GM21825 (cell line): ENCODE results near the gene KLKB1.
"Not testable (repeated sequence)": the region's sequence is repeated elsewhere in the genome, so short reads cannot be mapped to it uniquely, and the experiment has no call there.

Source experiments
- ATAC-seq: cut with Tn5 transposase; IDR thresholded peaks from one replicate; pipeline ENCODE4 v1.9.1; 2021; ENCODE audit warnings: mild to moderate bottlenecking, moderate library complexity; ENCODE audit not compliant: unreplicated experiment

Gene KLKB1

DNA sequence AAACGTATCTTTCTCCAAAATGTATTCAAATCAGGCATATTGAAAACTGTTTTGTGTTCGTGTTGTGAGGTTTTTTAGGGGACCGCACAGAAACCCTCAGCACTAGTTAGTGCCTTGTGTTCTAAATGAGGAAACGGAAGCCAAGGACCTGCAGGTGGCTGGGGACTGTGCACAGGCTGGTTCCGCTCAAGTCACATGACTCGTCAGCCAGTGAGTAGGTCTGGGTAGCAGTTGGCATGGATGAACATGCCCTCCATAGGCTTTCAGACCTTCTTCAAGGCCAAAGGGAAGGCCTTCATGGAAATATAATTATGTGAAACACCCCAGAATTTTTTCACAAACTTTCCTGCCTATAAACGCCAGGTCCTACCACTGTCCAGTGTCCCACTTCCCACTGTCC lies 37.4 kb downstream of the KLKB1 start:
- ATAC-seq = no peak

DNA sequence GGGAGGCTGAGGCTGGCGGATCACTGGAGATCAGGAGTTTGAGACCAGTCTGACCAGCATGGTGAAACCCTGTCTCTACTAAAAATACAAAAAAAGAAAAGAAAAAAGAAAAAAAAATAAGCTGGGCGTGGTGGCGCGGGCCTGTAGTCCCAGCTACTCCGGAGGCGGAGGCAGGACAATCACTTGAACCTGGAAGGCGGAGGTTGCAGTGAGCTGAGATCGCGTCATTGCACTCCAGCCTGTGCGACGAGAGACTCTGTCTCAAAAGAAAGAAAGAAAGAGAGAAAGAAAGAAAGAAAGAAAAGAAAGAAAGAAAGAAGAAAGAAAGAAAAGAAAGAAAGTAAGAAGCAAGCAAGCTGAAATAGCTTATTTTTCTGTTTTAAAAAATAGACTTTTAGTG lies 37.9 kb downstream of the KLKB1 start:
- ATAC-seq = not testable (repeated sequence)

DNA sequence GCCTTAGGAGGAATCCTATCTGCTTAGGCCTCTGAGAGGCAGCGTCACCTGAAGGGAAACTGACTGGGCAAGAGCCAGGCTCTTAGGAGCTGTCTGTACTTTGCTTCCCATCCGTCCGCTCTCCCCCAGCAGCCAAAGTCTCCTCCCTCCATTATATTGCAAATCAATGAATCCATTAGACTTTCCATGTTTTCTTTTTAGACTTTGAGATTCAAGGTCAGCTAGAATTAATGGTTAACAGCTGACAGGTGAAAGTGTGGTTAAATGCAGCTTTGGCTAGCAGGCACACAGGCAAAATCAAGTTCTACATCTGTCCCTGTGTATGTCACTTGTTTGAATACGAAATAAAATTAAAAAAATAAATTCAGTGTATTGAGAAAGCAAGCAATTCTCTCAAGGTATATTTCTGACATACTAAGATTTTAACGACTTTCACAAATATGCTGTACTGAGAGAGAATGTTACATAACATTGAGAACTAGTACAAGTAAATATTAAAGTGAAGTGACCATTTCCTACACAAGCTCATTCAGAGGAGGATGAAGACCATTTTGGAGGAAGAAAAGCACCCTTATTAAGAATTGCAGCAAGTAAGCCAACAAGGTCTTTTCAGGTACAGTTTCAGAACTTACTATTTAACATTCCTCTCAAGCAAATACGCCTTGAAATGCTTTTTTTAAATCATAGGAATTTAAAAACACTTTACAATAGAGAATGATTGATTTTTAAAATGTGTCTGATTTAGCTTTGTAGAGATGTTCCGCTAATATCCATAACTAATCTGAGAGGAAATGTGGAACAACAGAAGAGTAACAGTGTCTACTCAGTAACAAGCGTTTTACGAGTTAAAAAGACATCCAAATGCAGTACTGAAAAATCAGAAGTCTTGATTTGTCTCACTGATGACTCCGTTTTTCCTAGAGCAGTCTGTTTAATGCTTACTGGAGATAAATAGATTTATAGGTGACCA lies 38.7 kb downstream of the KLKB1 start, which contains the start of gene F11:
F11 (plus strand) TSS at position 507 of the 970 bp plus-strand sequence. CDS start 948 bp downstream, outside the sequence.
- ATAC-seq = no peak

GRCh38 chr4:186266729-186267456 lies 39.6 kb downstream of the KLKB1 start:
- ATAC-seq = no peak

GRCh38 chr4:186271081-186271678 lies 43.9 kb downstream of the KLKB1 start:
- no peak for ATAC-seq

GRCh38 chr4:186272699-186273391 lies 45.5 kb downstream of the KLKB1 start:
- ATAC-seq = no peak

DNA sequence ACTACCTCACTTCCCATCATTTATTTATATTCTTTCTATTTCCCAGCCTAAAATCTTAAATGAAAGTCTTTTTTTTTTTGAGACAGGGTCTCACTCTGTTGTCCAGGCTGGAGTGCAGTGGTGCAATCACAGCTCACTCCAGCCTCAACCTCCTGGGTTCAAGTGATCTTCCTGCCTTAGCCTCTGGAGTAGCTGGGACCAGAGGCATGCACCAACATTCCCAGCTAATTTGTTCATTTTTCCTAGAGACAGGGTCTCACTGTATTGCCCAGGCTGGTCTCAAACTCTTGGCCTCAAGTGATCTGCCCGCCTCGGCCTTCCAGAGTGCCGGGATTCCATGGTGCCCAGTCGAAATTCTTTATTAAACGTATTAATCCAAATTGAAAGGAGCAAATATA lies 46.1 kb downstream of the KLKB1 start:
- ATAC-seq = not testable (repeated sequence)

GRCh38 chr4:186283311-186283710 lies 56.0 kb downstream of the KLKB1 start:
- ATAC-seq = no peak

DNA sequence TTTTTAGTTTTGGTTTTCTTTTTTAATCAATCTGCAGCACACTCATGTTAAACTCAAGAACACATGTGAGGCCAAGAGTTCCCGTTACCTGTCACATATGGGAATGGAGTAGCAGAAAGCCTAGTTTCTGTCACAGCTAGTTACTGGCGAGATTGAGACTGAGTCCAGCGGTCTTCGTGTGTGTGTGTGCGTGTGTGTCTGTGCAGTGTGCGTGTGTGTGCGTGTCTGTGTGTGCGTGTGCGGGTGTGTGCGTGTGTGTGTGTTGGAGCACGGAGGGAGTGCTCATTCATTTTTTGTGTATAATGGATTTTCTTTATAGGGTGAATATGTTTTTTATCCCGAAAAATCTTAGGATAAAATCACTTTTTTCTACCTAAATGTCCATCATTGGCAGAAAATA lies 57.8 kb downstream of the KLKB1 start:
- ATAC-seq = no peak

DNA sequence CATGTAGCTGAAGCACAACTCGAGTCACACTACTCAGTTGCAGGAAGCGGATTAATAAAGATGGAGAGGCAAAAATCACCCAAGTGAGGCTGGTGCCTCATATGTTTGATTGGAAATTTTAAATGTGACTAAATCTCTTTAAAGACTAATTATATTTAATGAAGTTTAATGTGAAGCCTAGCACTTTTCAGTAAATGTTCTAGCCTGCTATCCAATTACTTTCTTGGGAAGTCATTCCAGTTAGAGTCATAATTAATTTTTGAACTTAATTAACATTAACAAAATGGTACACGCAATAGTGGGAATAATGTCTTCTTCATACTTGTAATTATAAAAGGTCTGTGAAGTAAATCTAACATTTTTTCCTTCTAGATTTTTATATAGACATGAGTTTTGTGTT lies 59.3 kb downstream of the KLKB1 start:
- ATAC-seq = no peak

GRCh38 chr4:186291256-186291890 lies 64.1 kb downstream of the KLKB1 start:
- ATAC-seq = no peak

DNA sequence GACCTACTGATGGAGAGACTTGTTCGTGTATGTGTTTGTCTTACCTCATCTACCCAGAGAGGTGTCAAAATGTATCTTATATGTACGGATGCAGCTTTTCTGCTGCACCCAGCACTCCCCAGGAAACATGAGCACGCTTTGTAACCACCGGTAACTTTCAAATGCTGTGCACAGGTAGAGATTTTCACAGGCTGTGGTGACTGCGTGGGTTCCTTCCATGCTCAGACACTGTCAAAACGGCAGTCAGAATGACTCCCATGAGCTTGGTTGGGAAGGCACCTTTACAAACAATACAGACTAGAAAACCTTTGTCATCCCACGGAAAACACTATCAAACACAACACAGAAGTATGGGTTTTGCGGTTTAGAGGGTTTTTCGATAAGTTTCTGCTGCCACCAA lies 66.9 kb downstream of the KLKB1 start:
- ATAC-seq = no peak

DNA sequence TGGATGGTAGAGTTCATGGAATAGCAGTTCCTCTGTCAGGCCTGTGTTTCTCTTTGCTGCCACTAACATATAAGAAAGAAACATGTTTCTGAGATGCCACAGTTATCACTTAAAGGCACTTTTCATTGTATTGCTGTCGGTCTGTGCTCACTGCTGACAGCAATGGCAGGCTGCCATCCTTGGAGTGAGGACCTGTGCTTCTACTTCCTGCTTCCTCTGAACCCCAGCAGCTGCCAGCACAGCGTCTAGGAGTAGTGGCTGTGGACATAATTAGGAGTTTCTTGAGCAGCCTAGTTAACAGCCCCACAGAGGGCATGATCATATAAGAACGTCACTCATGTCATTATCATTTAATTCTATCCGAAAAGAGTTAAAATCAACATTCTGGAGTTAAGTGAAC lies 69.2 kb downstream of the KLKB1 start:
- no peak for ATAC-seq

DNA sequence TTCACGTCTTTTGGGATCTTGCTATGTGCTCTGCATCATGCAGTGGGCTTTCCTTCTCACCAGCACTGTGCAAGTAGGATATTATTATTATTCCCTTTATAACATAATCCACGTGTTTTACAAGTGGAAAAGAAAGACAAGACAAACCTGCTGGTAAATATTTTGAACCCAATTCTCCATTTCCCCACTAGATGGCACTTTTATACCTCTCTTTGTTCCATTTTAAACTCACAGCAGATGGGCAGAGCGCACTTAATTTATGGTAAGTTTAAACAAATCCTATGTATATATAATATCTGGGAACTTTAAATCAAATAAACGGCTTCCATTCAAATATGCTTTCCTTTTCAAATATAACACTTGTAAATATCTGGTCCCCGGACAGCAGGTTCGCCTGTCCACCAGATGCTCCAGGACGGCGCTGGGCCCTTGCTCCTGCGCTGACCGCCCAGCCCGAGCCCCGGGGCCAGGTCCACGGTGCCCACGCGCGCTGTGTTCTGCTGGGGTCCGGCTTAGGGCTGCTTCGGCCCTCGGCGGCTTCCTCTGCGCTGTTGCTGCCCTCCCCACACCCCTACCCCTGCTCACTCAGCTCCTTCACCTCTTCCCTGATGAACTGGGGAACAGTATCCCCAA lies 69.8 kb downstream of the KLKB1 start:
- no peak for ATAC-seq

GRCh38 chr4:186298031-186298647 lies 70.8 kb downstream of the KLKB1 start:
- no peak for ATAC-seq

DNA sequence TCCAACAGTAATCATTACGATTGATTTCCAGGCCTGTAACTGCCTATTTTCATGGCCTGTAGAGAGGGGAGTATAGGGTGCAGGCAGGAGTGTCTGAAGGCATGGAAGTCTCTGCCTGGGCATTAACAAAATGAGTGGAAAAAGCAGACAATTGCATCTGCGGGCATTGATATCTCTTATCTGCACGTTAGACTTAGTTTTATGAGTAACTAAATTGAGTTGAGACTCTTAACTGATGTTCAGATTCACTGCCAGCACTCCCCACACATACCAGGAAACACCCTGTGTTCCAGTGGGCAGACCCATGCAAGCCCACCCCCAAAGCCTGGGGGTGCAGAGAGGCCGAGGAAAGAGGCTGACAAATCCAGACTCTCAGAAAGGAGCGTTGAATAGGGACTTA lies 72.0 kb downstream of the KLKB1 start:
- ATAC-seq = no peak

DNA sequence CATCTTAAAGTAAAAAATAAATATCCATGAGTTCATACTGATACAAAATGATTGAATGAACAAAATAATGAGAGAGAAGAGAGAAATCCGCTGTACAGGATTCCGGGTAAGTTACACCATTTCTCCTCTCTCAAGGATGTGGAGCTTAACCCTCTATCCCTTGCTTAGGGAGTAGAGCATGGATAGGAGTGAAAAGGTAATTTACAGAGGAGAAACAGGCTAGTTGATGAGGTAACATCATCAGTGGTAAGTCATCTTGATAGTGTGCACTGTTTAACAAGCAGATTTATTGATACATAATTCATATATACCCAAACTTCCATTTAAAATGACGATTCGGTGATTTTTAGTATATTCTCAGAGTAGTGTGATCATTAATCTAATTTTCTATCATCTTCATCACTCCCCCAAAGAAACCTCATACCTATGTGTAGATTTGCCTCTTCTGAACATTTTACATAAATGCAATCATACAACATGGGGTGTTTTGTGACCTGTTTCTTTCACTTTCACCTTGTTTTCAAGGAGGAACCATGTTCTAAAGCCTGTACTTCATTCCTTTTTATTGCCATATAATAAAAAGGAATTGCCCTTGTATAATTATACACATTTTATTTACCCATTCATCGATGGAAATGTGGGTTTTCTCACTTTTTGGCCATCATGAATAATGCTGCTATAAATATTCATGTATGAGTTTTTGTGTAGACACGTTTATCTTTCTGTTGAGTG lies 73.5 kb downstream of the KLKB1 start:
- ATAC-seq = no peak

- ATAC-seq = no peak
These were observed 76.9 kb downstream of the KLKB1 start for GRCh38 chr4:186304216-186304615.
